ENCODE data around the gene UBASH3A.
A peak's percentile ranks its signal among the peaks of the same experiment; 100 is the strongest.
"Not testable (repeated sequence)": the region's sequence is repeated elsewhere in the genome, so short reads cannot be mapped to it uniquely, and the experiment has no call there.

UBASH3A gene

DNA sequence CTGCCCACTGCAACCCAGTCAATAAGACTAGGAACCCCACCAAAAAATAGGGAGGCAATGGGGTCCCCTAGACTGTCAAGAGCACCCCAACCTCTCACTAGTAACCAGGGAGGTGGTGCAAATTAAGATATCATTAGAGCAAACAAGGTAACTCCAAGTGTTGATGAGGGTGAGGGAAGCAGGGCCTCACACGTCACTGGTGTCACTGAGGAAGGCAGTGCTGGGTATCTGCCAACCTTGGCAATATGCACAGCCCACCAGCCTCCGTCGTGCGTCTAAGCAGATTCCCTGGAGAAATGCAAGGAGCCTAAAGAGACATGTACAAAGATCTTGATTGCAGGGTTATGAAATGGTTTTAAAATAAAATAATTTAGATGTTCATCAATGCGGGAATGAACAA, 3.8 kb downstream of the UBASH3A start:
- no peak for TF ChIP-seq Cebpa-rat (IDR thresholded peaks at IDR 0.05)
- Histone ChIP-seq H3K4me2 (peak overlapping the region in 9 of 11 experiments; percentile 19 to 80 (median 41); a peak in 13 of 22 replicates), H3K27ac (no peak overlapping the region), H3K4me3 (no peak overlapping the region), H3K36me3 (no peaks in the 10 kb centered on the region), H3K27me3 (peaks cover 0 to 9% (median 5%) of the 10 kb centered on the region in 11 experiments; a peak in 9 of 22 replicates), H3K9ac (no peak overlapping the region), H3K9me3 (replicated peaks in 1 of 11) (peaks cover 0 to 5% (median under 1%) of the 10 kb centered on the region in 11 experiments; a peak in 11 of 22 replicates), H3K4me1 (peaks cover 16 to 57% (median 52%) of the 10 kb centered on the region in 10 experiments), H4K20me1 (peaks cover 0 to 9% (median 0%) of the 10 kb centered on the region in 11 experiments; a peak in 1 of 22 replicates)

DNA sequence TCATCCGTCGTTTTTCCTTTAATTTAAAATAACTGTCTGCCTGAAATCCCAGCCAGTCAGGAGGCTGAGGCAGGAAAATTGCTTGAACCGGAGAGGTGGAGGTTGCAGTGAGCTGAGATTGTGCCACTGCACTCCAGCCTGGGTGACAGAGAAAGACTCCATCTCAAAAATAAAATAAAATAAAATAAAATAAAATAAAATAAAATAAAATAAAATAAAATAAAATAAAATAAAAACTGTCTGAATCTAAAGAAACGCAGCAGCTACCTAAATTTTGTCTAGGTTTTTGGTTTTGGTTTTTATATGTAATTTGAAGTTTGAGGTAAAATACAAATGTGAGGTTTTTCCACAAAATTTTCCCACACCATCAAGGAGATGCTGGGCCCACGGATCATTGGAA, 5.0 kb downstream of the UBASH3A start:
- H3K9ac ChIP-seq; H3K36me3 ChIP-seq; H3K9me3 ChIP-seq (replicated peaks in 1 of 11); H3K27ac ChIP-seq; H3K4me3 ChIP-seq: not testable (repeated sequence)
- 0 out of 22 replicates have a peak overlapping the region, but pooled peaks of 1 of the 11 experiments have one; percentile 22 for H3K4me2 ChIP-seq
- peaks cover 16 to 56% (median 50%) of the 10 kb centered on the region in 10 experiments for H3K4me1 ChIP-seq
- peaks cover 0 to 17% (median 8%) of the 10 kb centered on the region in 11 experiments; a peak in 10 of 22 replicates for H3K27me3 ChIP-seq
- peaks cover 0 to 16% (median 0%) of the 10 kb centered on the region in 11 experiments; a peak in 2 of 22 replicates for H4K20me1 ChIP-seq

DNA sequence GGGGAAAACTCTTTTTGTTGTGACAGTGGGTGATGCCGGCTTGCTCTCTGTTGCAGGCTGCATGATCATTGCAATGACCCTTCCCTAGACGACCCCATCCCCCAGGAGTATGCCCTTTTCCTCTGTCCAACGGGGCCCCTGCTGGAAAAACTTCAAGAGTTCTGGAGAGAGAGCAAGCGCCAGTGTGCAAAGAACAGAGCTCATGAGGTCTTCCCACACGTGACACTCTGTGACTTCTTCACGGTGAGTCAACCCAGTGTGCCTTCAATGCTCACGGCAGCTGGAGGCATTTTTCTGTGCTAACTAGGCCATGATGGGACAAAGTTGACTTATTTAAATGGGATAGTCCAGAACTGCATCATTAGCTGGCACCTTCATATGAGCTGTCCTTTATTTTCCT, 5.7 kb downstream of the UBASH3A start:
- Histone ChIP-seq H3K36me3 (no peaks in the 10 kb centered on the region), H3K4me1 (peaks cover 16 to 49% (median 44%) of the 10 kb centered on the region in 10 experiments), H3K9me3 (replicated peaks in 1 of 11) (no peaks in the 10 kb centered on the region; a peak in 1 of 22 replicates), H4K20me1 (peaks cover 0 to 16% (median 0%) of the 10 kb centered on the region in 11 experiments; a peak in 2 of 22 replicates), H3K27me3 (peaks cover 0 to 17% (median 8%) of the 10 kb centered on the region in 11 experiments; a peak in 10 of 22 replicates), H3K4me3 (no peak overlapping the region), H3K4me2 (no peak overlapping the region), H3K27ac (no peak overlapping the region), H3K9ac (no peak overlapping the region)
- no peak for TF ChIP-seq Cebpa-rat (IDR thresholded peaks at IDR 0.05)

DNA sequence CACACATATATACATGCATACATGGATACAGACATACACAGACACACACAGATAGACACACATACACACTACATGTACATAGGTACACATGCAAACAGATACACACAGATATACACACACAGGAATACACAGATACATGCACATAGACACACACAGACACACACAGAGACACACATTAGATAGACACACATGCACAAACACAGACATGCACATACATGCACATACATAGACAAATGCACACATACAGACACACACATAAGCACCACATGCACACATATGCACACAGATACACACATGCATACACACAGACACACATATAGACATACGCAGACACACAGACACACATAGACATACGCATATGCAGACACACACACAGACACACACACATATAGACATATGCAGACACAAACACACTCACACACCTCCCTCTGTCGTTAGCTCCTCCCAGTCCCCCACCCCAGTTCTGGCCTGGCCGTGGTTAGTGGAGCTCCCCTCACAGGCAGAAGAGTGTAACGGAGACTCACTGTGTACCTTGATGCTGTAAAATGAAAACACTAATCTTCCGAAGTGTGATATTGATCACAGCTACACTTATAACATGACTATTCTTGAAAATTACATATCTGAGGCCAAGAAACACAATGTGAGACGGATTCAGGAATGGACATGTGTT, 7.6 kb downstream of the UBASH3A start:
- Histone ChIP-seq H3K9ac (no peak overlapping the region), H4K20me1 (peaks cover 0 to 16% (median 0%) of the 10 kb centered on the region in 11 experiments; a peak in 2 of 22 replicates), H3K4me3 (no peak overlapping the region), H3K27ac (no peak overlapping the region), H3K36me3 (no peaks in the 10 kb centered on the region), H3K27me3 (peaks cover 0 to 17% (median 8%) of the 10 kb centered on the region in 11 experiments; a peak in 10 of 22 replicates), H3K9me3 (replicated peaks in 1 of 11) (no peaks in the 10 kb centered on the region; a peak in 1 of 22 replicates), H3K4me1 (peaks cover 28 to 46% (median 43%) of the 10 kb centered on the region in 10 experiments), H3K4me2 (peak overlapping the region in 9 of 11 experiments; percentile 37 to 69 (median 55); a peak in 12 of 22 replicates)
- no peak for TF ChIP-seq Cebpa-rat (IDR thresholded peaks at IDR 0.05)

DNA sequence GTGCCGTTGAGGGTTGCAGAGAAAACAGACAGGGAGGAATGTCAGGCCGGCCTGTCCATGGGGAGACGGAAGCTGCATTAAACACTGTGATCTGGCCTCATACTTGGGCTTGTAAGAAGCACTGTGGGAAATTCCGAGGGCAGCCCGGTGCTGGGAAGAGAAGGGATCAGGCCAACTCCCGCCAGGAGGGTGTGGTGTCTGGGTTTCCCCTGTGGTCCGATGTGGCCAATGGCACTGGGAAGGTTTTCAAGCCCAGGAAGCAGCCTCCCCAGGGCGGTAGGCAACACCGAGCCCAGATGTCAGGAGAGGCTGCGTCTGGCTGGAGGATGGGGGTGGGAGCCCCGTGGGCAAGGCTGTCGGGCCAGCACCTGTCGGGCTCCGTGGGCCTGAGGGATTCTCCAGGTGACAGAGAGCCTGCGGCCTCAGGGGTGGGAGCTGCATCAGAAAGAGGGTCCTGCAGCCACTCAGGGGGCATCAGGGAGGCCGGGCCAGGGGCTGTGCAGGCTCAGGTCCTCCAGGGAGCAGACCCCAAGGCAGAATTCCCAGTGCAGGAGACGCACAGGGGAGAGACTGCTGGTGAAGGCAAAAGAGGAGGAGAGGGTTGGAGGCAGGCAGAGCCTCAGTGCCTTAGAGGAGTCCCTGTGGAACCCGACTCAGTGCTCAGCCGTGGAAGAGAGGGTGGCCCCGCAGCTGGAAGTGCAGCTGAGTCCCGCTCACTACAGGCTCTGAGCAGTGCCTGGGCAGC, 8.4 kb downstream of the UBASH3A start:
- peak overlapping the region; percentile 12 to 69 (median 54); a peak in 19 of 22 replicates for H3K4me2 ChIP-seq
- peaks cover 0 to 17% (median 8%) of the 10 kb centered on the region in 11 experiments; a peak in 10 of 22 replicates for H3K27me3 ChIP-seq
- no peak overlapping the region for H3K9ac ChIP-seq
- H3K9me3 ChIP-seq (replicated peaks in 1 of 11), result no peaks in the 10 kb centered on the region; a peak in 1 of 22 replicates
- no peaks in the 10 kb centered on the region for H3K36me3 ChIP-seq
- no peak overlapping the region; a peak in 1 of 20 replicates for H3K4me3 ChIP-seq
- no peak for TF ChIP-seq Cebpa-rat (IDR thresholded peaks at IDR 0.05)
- peaks cover 21 to 45% (median 37%) of the 10 kb centered on the region in 10 experiments for H3K4me1 ChIP-seq
- peaks cover 0 to 16% (median 0%) of the 10 kb centered on the region in 11 experiments; a peak in 2 of 22 replicates for H4K20me1 ChIP-seq
- H3K27ac ChIP-seq, result no peak overlapping the region

DNA sequence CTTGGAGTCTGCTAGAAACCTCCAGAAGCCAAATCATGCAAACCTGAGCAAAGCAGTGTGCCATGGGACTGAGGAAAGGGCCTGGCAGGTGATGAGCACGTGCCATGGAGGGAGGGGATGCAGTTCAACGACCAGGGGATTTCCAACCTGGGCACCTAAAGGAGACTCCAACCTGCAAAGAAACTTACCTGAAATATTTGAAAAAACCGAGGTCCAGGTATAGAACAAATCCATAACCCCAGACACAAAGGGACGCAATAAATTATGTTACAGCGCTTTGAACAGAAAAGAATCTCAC, 8.9 kb downstream of the UBASH3A start:
- Histone ChIP-seq H4K20me1 (peaks cover 0 to 16% (median 0%) of the 10 kb centered on the region in 11 experiments; a peak in 2 of 22 replicates), H3K9me3 (replicated peaks in 1 of 11) (no peaks in the 10 kb centered on the region), H3K4me2 (peak overlapping the region in 9 of 11 experiments; percentile 37 to 69 (median 55); a peak in 15 of 22 replicates), H3K4me1 (peaks cover 21 to 44% (median 32%) of the 10 kb centered on the region in 10 experiments), H3K27me3 (peaks cover 0 to 17% (median 8%) of the 10 kb centered on the region in 11 experiments; a peak in 10 of 22 replicates), H3K36me3 (no peaks in the 10 kb centered on the region), H3K9ac (no peak overlapping the region), H3K27ac (no peak overlapping the region), H3K4me3 (no peak overlapping the region)
- no peak for TF ChIP-seq Cebpa-rat (IDR thresholded peaks at IDR 0.05)

DNA sequence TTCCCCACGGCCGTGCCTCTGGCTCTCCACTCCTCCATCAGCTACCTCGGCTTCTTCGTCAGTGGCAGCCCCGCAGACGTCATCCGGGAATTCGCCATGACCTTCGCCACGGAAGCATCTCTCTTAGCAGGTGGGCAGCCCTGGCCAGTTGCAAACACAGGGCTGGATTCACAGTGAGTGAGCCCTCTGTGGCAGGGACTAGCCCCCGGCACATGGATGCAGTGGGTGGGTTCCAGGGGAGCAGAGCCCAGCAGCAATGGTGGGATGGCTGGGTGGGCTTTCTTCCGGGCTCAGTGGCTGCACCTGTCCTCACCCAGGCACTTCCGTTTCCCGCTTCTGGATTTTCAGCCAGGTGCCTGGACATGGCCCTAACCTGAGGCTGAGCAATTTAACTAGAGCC, 9.4 kb downstream of the UBASH3A start:
- no peaks in the 10 kb centered on the region for H3K36me3 ChIP-seq

DNA sequence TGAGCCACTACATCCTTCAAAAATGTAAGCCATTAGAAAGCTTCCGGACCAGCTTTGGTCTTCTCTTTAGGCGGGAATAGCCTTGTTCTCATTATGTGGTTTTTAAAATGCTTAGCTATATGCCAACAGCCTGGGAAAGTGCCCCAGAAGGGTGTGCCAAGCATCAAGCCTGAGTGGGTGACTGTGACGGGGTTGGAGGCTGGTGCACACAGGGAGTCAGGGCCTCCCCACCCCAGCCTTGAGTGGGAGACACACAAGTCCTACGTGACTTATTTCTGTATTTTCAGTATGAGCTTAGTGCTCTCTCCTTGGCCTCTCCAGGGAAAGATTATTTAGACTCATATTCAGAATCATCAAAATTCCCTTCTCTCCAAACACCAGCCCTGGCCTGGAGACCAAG, 9.8 kb downstream of the UBASH3A start:
- Histone ChIP-seq H3K9me3 (replicated peaks in 1 of 11) (peaks cover 0 to 4% (median 0%) of the 10 kb centered on the region in 11 experiments; a peak in 1 of 22 replicates), H3K4me1 (peaks cover 12 to 43% (median 25%) of the 10 kb centered on the region in 10 experiments; a peak in 19 of 20 replicates), H3K4me2 (no peak overlapping the region), H3K27me3 (peaks cover 0 to 17% (median 8%) of the 10 kb centered on the region in 11 experiments; a peak in 10 of 22 replicates), H3K27ac (no peak overlapping the region), H3K9ac (no peak overlapping the region), H3K4me3 (no peak overlapping the region), H3K36me3 (no peaks in the 10 kb centered on the region), H4K20me1 (peaks cover 0 to 16% (median 0%) of the 10 kb centered on the region in 11 experiments; a peak in 2 of 22 replicates)
- no peak for TF ChIP-seq Cebpa-rat (IDR thresholded peaks at IDR 0.05)

More for the DNA sequence above, 9.4 kb downstream of the UBASH3A start:
- Histone ChIP-seq H4K20me1 (peaks cover 0 to 16% (median 0%) of the 10 kb centered on the region in 11 experiments; a peak in 2 of 22 replicates), H3K4me2 (no peak overlapping the region), H3K9me3 (replicated peaks in 1 of 11) (no peaks in the 10 kb centered on the region; a peak in 1 of 22 replicates), H3K27me3 (peaks cover 0 to 17% (median 8%) of the 10 kb centered on the region in 11 experiments; a peak in 10 of 22 replicates), H3K4me3 (no peak overlapping the region), H3K27ac (no peak overlapping the region), H3K9ac (no peak overlapping the region), H3K4me1 (peaks cover 16 to 43% (median 27%) of the 10 kb centered on the region in 10 experiments)
- no peak for TF ChIP-seq Cebpa-rat (IDR thresholded peaks at IDR 0.05)
